Measurements from ENCODE around the gene ZNF85. TPM values are rescaled to one million over a fixed set of nuclear protein-coding genes. Genes with fewer than 3 reads are reported as not detected.
A peak's percentile ranks its signal among the peaks of the same experiment; 100 is the strongest.

The ZNF85 gene
- polyA plus RNA-seq, 1 donor (not counting 4 experiments of a cell fraction or from before 2014, with no cell fraction given) = 12.1 TPM

- no peaks in the 10 kb centered on the region for H4K20me1 ChIP-seq (ENCODE audit: control insufficient read depth, extremely low read depth, insufficient read depth, low read length)
- TF ChIP-seq CTCF (optimal IDR thresholded peaks at IDR 0.05 in 1 of 3, IDR thresholded peaks at IDR 0.05 in 1 of 3, conservative IDR thresholded peaks at IDR 0.05 in 1 of 3; ENCODE audit: extremely low read depth in 1 of 3, insufficient read depth in 2 of 3, low read length in 3 of 3) (peak in 1 of 3 experiments; percentile 24), EZH2 (IDR thresholded peaks at IDR 0.05; ENCODE audit: low read length) (no peak)
- no peaks in the 10 kb centered on the region for H3K27me3 ChIP-seq (ENCODE audit: control insufficient read depth, extremely low read depth, insufficient read depth, low read length)
- H3K4me2 ChIP-seq (ENCODE audit: control insufficient read depth, extremely low read depth, insufficient read depth, low read depth, low read length) = no peak overlapping the region
- no peak overlapping the region for H2AFZ ChIP-seq (ENCODE audit: control insufficient read depth, low read length)
- no peak overlapping the region for H3K27ac ChIP-seq (ENCODE audit: control insufficient read depth, insufficient read depth, low read length)
- no peak overlapping the region for H3K9ac ChIP-seq (ENCODE audit: control insufficient read depth, extremely low read depth, insufficient read depth, low read length)
- no peak for FAIRE-seq
- H3K9me1 ChIP-seq (ENCODE audit: control insufficient read depth, extremely low read depth, insufficient read depth, low read length) = no peaks in the 10 kb centered on the region
- dilution Hi-C loops (cut with MboI; ENCODE audit: extremely low pct_ligation_motif_present, low sequenced_read_pairs) = no loop called here
- no peak for DNase-seq (ENCODE audit: low read depth, low spot score)
- no peaks in the 10 kb centered on the region for H3K4me1 ChIP-seq (ENCODE audit: control insufficient read depth, extremely low read depth, insufficient read depth, low read length)
- no peak overlapping the region for H3K4me3 ChIP-seq (ENCODE audit: control insufficient read depth in 2 of 3, extremely low read depth in 1 of 3, insufficient read depth in 2 of 3, low read depth in 1 of 3, low read length in 3 of 3)
- peaks cover 2% of the 10 kb centered on the region for H3K9me3 ChIP-seq (ENCODE audit: control insufficient read depth, low read depth, low read length)
- no peaks in the 10 kb centered on the region for H3K36me3 ChIP-seq (ENCODE audit: control insufficient read depth in 2 of 2, extremely low read depth in 1 of 2, insufficient read depth in 2 of 2, low read length in 2 of 2)
- H3K79me2 ChIP-seq (ENCODE audit: control insufficient read depth, insufficient read depth, low read length) = no peaks in the 10 kb centered on the region
These were observed 41.7 kb downstream of the ZNF85 start for GRCh38 chr19:20964798-20965197.

- FAIRE-seq (no peak), DNase-seq (ENCODE audit: low read depth, low spot score) (no peak)
- Histone ChIP-seq H3K79me2 (ENCODE audit: control insufficient read depth, insufficient read depth, low read length) (no peaks in the 10 kb centered on the region), H3K4me3 (ENCODE audit: control insufficient read depth in 2 of 3, extremely low read depth in 1 of 3, insufficient read depth in 2 of 3, low read depth in 1 of 3, low read length in 3 of 3) (no peak overlapping the region), H3K4me1 (ENCODE audit: control insufficient read depth, extremely low read depth, insufficient read depth, low read length) (no peaks in the 10 kb centered on the region), H3K9me1 (ENCODE audit: control insufficient read depth, extremely low read depth, insufficient read depth, low read length) (no peaks in the 10 kb centered on the region), H2AFZ (ENCODE audit: control insufficient read depth, low read length) (no peak overlapping the region), H3K9ac (ENCODE audit: control insufficient read depth, extremely low read depth, insufficient read depth, low read length) (no peak overlapping the region), H3K36me3 (ENCODE audit: control insufficient read depth in 2 of 2, extremely low read depth in 1 of 2, insufficient read depth in 2 of 2, low read length in 2 of 2) (no peaks in the 10 kb centered on the region), H3K4me2 (ENCODE audit: control insufficient read depth, extremely low read depth, insufficient read depth, low read depth, low read length) (no peak overlapping the region), H3K27ac (ENCODE audit: control insufficient read depth, insufficient read depth, low read length) (no peak overlapping the region), H3K27me3 (ENCODE audit: control insufficient read depth, extremely low read depth, insufficient read depth, low read length) (no peaks in the 10 kb centered on the region), H3K9me3 (ENCODE audit: control insufficient read depth, low read depth, low read length) (no peaks in the 10 kb centered on the region), H4K20me1 (ENCODE audit: control insufficient read depth, extremely low read depth, insufficient read depth, low read length) (no peaks in the 10 kb centered on the region)
- dilution Hi-C loops (cut with MboI; ENCODE audit: extremely low pct_ligation_motif_present, low sequenced_read_pairs) = no loop called here
- no peak for TF ChIP-seq CTCF (optimal IDR thresholded peaks at IDR 0.05 in 1 of 3, IDR thresholded peaks at IDR 0.05 in 1 of 3, conservative IDR thresholded peaks at IDR 0.05 in 1 of 3; ENCODE audit: extremely low read depth in 1 of 3, insufficient read depth in 2 of 3, low read length in 3 of 3)
- no peak for TF ChIP-seq EZH2 (IDR thresholded peaks at IDR 0.05; ENCODE audit: low read length)
These were observed 45.0 kb downstream of the ZNF85 start for GRCh38 chr19:20968092-20968491.

All from keratinocyte (primary cell).